ENCODE measurements around the gene CCT8. TPM values are rescaled to one million over a fixed set of nuclear protein-coding genes. Genes with fewer than 3 reads are reported as not detected.
"Not testable (repeated sequence)": the region's sequence is repeated elsewhere in the genome, so short reads cannot be mapped to it uniquely, and the experiment has no call there.

Gene CCT8
- total RNA-seq, 4 donors from 2014 or later: 91.8 to 119 (median 99.1) TPM

GRCh38 chr21:29080454-29080941, 7.0 kb upstream of the CCT8 start:
- Histone ChIP-seq H3K27me3 (no peaks in the 10 kb centered on the region), H3K36me3 (no peaks in the 10 kb centered on the region), H3K27ac (peak overlapping the region in 1 of 4 donors; percentile 32), H3K4me1 (no peaks in the 10 kb centered on the region), H3K9me3 (no peaks in the 10 kb centered on the region), H3K4me3 (no peak overlapping the region)
- no peak for ATAC-seq
- in situ Hi-C loops (cut with MboI; ENCODE audit: low sequenced_read_pairs in 4 of 4): loop anchor here in 2 of 4 donors (10.0 to 25.0 kb wide), 2 partner anchors 207 to 214 kb away; partner anchors contain the start of gene BACH1 (in 2 of the 2)
- intact Hi-C loops (cut with DNase I; ENCODE audit: low total_unique reads): no loop called here
- TF ChIP-seq POLR2A (IDR thresholded peaks at IDR 0.05) (no peak), CTCF (IDR thresholded peaks at IDR 0.05 in 4 of 5, conservative IDR thresholded peaks at IDR 0.05 in 1 of 5) (no peak)
- DNase-seq: no peak

- no peaks in the 10 kb centered on the region for H3K27me3 ChIP-seq
- no peak for ATAC-seq
- H3K4me3 ChIP-seq: no peak overlapping the region
- no peak for DNase-seq
- H3K27ac ChIP-seq: no peak overlapping the region
- TF ChIP-seq CTCF (IDR thresholded peaks at IDR 0.05 in 4 of 5, conservative IDR thresholded peaks at IDR 0.05 in 1 of 5) (no peak), POLR2A (IDR thresholded peaks at IDR 0.05) (no peak)
- no peaks in the 10 kb centered on the region for H3K9me3 ChIP-seq
- intact Hi-C loops (cut with DNase I; ENCODE audit: low total_unique reads): no loop called here
- H3K36me3 ChIP-seq: no peaks in the 10 kb centered on the region
- in situ Hi-C loops (cut with MboI; ENCODE audit: low sequenced_read_pairs in 4 of 4): loop anchor here in 1 of 4 donors (25.0 kb wide), 1 partner anchor 208 kb away; the partner anchor contains the start of gene BACH1
- no peaks in the 10 kb centered on the region for H3K4me1 ChIP-seq
These were observed 5.7 kb upstream of the CCT8 start for GRCh38 chr21:29078869-29079767.

GRCh38 chr21:29077651-29078090, 4.2 kb upstream of the CCT8 start:
- Histone ChIP-seq H3K27ac (peak overlapping the region; percentile 46 to 71 (median 56)), H3K9me3 (no peaks in the 10 kb centered on the region), H3K36me3 (no peaks in the 10 kb centered on the region), H3K27me3 (no peaks in the 10 kb centered on the region), H3K4me3 (peak overlapping the region; percentile 48 to 64 (median 50)), H3K4me1 (peaks cover under 1 to 3% of the 10 kb centered on the region in 2 donors)
- ATAC-seq: no peak
- DNase-seq: no peak
- TF ChIP-seq POLR2A (IDR thresholded peaks at IDR 0.05): no peak
- TF ChIP-seq CTCF (IDR thresholded peaks at IDR 0.05 in 4 of 5, conservative IDR thresholded peaks at IDR 0.05 in 1 of 5): no peak
- in situ Hi-C loops (cut with MboI; ENCODE audit: low sequenced_read_pairs in 4 of 4) (loop anchor here in 1 of 4 donors (25.0 kb wide), 1 partner anchor 210 kb away; the partner anchor contains the start of gene BACH1), intact Hi-C loops (cut with DNase I; ENCODE audit: low total_unique reads) (no loop called here)

GRCh38 chr21:29076731-29077640, 3.5 kb upstream of the CCT8 start:
- intact Hi-C loops (cut with DNase I; ENCODE audit: low total_unique reads); H3K36me3 ChIP-seq; H3K4me1 ChIP-seq; ATAC-seq; H3K9me3 ChIP-seq; H3K27me3 ChIP-seq: not testable (repeated sequence)
- in situ Hi-C loops (cut with MboI; ENCODE audit: low sequenced_read_pairs in 4 of 4): loop anchor here in 1 of 4 donors (25.0 kb wide), 1 partner anchor 210 kb away; the partner anchor contains the start of gene BACH1
- peak overlapping the region; percentile 46 to 71 (median 56) for H3K27ac ChIP-seq
- DNase-seq: peak in 1 of 2 donors; percentile 53
- H3K4me3 ChIP-seq: peak overlapping the region; percentile 48 to 64 (median 50)

Measured in gastrocnemius medialis (tissue), 4 donors.